ENCODE measurements around the gene ALDOA.
A peak's percentile ranks its signal among the peaks of the same experiment; 100 is the strongest.

Gene ALDOA

DNA sequence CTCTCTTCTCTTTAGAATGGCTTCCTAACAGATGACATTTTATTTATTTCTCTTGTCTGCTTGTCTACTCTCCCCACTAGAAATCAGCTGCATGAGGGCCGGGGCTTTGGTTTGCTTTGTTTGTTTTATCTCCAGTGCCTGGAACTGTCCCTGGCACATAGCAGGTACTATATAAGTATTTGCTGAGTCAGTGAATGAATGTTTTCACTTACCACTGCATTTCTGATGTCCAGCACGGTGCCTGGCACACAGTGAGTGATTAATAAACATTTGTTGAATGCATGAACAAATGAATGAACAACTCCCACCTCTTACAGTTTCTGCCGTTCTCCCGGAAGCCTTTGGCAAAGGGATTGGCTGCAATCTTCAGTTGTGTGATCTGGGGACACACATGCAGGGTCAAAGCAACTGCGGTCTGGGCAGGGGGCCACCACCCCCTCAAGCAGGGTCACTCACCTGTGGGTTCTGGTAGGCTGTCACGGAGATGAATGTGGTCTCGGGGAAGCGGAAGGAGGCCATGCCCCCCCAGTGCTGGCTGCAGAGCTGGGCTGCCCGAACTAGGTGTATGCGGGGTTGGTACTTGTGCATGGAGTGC lies 22.8 kb downstream of the ALDOA start:
- TF ChIP-seq TAF1 (IDR thresholded peaks at IDR 0.05; ENCODE audit: low read depth) (no peak), TEAD4 (IDR thresholded peaks at IDR 0.05) (no peak), CEBPB (IDR thresholded peaks at IDR 0.05) (no peak), TCF12 (IDR thresholded peaks at IDR 0.05; ENCODE audit: low read depth) (no peak), ZBTB7A (IDR thresholded peaks at IDR 0.05; ENCODE audit: low read depth) (no peak), EP300 (IDR thresholded peaks at IDR 0.05; ENCODE audit: borderline replicate concordance) (no peak), YY1 (IDR thresholded peaks at IDR 0.05; ENCODE audit: low read depth) (no peak)
- TF ChIP-seq, protein P1, sequence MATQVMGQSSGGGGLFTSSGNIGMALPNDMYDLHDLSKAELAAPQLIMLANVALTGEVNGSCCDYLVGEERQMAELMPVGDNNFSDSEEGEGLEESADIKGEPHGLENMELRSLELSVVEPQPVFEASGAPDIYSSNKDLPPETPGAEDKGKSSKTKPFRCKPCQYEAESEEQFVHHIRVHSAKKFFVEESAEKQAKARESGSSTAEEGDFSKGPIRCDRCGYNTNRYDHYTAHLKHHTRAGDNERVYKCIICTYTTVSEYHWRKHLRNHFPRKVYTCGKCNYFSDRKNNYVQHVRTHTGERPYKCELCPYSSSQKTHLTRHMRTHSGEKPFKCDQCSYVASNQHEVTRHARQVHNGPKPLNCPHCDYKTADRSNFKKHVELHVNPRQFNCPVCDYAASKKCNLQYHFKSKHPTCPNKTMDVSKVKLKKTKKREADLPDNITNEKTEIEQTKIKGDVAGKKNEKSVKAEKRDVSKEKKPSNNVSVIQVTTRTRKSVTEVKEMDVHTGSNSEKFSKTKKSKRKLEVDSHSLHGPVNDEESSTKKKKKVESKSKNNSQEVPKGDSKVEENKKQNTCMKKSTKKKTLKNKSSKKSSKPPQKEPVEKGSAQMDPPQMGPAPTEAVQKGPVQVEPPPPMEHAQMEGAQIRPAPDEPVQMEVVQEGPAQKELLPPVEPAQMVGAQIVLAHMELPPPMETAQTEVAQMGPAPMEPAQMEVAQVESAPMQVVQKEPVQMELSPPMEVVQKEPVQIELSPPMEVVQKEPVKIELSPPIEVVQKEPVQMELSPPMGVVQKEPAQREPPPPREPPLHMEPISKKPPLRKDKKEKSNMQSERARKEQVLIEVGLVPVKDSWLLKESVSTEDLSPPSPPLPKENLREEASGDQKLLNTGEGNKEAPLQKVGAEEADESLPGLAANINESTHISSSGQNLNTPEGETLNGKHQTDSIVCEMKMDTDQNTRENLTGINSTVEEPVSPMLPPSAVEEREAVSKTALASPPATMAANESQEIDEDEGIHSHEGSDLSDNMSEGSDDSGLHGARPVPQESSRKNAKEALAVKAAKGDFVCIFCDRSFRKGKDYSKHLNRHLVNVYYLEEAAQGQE (IDR thresholded peaks at IDR 0.05; ENCODE audit: low read depth) = no peak
- TF ChIP-seq, protein P2, sequence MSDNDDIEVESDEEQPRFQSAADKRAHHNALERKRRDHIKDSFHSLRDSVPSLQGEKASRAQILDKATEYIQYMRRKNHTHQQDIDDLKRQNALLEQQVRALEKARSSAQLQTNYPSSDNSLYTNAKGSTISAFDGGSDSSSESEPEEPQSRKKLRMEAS (IDR thresholded peaks at IDR 0.05) = no peak

DNA sequence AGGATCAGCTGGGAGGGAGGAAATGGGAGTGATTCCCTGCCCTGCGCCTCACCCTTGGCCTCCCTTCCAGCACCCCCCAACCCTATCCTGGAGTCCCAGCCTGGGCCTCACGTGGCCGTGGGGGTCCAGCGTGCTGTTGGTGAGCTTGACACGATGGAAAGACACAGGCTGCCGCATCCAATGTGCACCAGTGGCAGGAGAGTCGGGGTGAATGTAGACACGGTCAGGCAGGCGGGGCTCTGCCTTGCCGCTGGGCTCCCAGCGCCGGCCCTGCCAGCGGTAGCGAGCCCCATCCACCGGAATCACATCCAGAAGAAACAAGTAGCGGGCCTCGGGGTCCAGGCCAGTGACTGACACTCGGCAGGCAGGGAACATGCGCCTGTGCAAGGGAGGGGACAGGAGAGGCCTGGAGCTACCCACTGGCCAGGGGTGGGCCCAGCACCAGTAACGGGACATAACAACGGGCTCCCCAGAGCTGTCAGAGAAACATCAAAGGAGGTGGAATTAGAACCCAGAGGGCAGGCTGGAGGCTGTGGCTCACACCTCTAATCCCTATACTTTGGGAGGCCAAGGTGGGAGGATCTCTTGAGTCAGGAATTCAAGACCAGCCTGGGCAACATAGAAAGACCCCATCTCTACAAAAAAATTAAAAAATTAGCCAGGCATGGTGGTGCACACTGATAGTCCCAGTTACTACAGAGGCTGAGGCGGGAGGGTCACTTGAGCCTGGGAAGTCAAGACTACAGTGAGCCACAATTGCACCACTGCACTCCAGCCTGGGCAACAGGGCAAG lies 23.5 kb downstream of the ALDOA start:
- TF ChIP-seq, protein P3, sequence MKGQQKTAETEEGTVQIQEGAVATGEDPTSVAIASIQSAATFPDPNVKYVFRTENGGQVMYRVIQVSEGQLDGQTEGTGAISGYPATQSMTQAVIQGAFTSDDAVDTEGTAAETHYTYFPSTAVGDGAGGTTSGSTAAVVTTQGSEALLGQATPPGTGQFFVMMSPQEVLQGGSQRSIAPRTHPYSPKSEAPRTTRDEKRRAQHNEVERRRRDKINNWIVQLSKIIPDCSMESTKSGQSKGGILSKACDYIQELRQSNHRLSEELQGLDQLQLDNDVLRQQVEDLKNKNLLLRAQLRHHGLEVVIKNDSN (IDR thresholded peaks at IDR 0.05) = no peak
- TF ChIP-seq TEAD4 (IDR thresholded peaks at IDR 0.05) (no peak), CREB1 (IDR thresholded peaks at IDR 0.05; ENCODE audit: low read depth) (no peak)
- TF ChIP-seq, protein P1 (IDR thresholded peaks at IDR 0.05; ENCODE audit: low read depth) = no peak

DNA sequence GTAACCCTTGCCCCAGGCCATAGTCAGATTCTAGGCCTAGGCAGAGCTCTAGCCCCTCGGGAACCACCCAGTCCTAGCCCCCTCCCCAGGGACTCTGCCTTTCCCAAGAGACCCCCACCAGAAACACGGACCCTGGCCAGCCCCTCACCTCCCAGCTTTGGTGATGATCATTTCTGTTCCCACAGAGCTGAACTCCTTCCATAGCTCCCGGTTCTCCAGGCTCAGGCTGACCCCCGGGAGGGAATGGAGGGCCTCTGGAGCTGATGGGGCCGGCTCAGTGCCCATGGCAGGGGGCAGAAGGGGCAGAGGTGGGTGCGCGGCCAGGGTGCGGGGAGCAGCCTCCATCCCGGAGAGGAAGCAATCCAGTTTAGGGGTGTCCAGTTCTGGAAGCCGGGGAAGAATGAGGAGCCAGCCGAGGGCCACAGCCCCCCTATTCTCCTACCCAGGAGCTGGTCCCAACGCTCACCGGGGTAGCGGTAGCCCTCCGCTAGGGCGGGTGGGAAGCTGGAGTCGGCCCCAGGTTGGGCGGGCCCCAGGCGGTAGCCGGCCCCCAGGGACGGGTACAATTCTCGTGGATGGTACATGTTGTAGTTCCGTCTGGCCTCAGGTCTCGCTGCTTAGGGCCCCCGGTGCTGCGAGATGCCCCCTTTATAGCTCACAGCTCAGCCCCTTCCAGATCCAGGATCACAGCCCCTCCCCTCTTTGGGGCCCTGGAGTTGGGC lies 25.2 kb downstream of the ALDOA start:
- TF ChIP-seq CEBPB (IDR thresholded peaks at IDR 0.05) (no peak), CREB1 (IDR thresholded peaks at IDR 0.05; ENCODE audit: low read depth) (no peak), YY1 (IDR thresholded peaks at IDR 0.05; ENCODE audit: low read depth) (no peak), EGR1 (IDR thresholded peaks at IDR 0.05) (no peak), ZBTB7A (IDR thresholded peaks at IDR 0.05; ENCODE audit: low read depth) (no peak), RAD21 (IDR thresholded peaks at IDR 0.05; ENCODE audit: low read depth) (no peak), EP300 (IDR thresholded peaks at IDR 0.05; ENCODE audit: borderline replicate concordance) (no peak), TCF12 (IDR thresholded peaks at IDR 0.05; ENCODE audit: low read depth) (no peak), TAF1 (IDR thresholded peaks at IDR 0.05; ENCODE audit: low read depth) (no peak)
- TF ChIP-seq, protein P1 (IDR thresholded peaks at IDR 0.05; ENCODE audit: low read depth) = no peak

DNA sequence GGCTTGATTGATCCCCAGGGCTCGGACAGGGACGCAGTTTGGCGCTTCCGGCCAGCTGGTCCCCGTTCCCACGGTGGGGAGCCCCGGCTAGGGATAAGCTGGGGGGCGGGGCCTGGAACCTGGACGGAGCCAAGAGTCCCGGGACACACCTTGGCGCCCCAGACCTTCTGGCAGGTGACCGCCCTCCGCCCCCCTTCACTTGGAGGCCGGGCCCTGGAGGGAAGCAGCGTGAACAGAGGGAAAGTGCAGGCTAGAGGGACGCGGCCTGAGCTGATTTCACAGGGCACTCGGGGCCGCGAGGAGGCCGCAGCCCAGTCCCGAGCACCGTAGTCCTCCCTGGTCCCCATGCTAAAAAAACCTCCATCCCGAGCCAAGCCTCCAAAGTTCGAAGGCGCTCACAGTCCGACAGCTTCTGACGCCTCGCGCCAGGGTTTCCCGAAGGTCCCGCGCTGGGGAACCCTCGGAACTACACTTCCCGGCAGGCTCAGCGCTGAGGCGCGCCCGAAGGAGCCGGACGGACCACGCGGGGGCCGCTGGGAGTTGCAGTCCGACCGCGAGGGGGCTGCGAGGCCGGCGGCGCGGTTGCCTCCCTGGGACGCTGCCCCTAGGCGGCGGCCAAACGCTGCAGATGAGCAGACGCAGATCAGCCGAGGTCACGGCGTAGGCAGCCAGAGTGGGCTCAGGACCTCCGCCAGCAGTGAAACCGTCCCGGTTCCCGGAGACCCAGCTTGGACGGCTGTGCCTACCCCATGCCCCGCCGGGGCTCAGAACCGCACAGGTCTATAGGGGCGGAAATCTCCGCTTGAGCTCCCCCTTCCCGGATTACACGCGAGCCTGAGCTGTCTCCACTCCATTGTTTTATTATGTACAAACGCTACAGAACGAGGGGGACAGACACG lies 26.2 kb downstream of the ALDOA start, which contains the start of gene TBX6:
Gene TBX6, minus strand, starts transcription at position 451 of the 899 bp plus-strand sequence. CDS start 731 bp downstream, outside the sequence.
- TF ChIP-seq, protein P2 (IDR thresholded peaks at IDR 0.05) = peak; percentile 66; the same call in 1 of the 2 replicates
- TF ChIP-seq, protein P3 (IDR thresholded peaks at IDR 0.05) = peak; percentile 45
- TF ChIP-seq NFIC (IDR thresholded peaks at IDR 0.05) (no peak; the same call in 1 of the 2 replicates), EP300 (IDR thresholded peaks at IDR 0.05; ENCODE audit: borderline replicate concordance) (0 out of 2 replicates have a peak, but pooled peaks have one; percentile 30), FOXM1 (IDR thresholded peaks at IDR 0.05; ENCODE audit: borderline replicate concordance, low read depth) (no peak), EGR1 (IDR thresholded peaks at IDR 0.05) (no peak), ZBTB7A (IDR thresholded peaks at IDR 0.05; ENCODE audit: low read depth) (peak; percentile 60; the same call in 1 of the 2 replicates), YY1 (IDR thresholded peaks at IDR 0.05; ENCODE audit: low read depth) (no peak), TCF12 (IDR thresholded peaks at IDR 0.05; ENCODE audit: low read depth) (peak; percentile 62; the same call in 1 of the 2 replicates), TAF1 (IDR thresholded peaks at IDR 0.05; ENCODE audit: low read depth) (peak; percentile 57; the same call in 1 of the 2 replicates), CREB1 (IDR thresholded peaks at IDR 0.05; ENCODE audit: low read depth) (no peak), RAD21 (IDR thresholded peaks at IDR 0.05; ENCODE audit: low read depth) (peak; percentile 77), CEBPB (IDR thresholded peaks at IDR 0.05) (no peak), TEAD4 (IDR thresholded peaks at IDR 0.05) (no peak)
- TF ChIP-seq, protein P1 (IDR thresholded peaks at IDR 0.05; ENCODE audit: low read depth) = no peak

Data from Ishikawa (cell line).